KMS-11 (cell line): ENCODE results near the gene RING1.

Experiments
- H2AFZ ChIP-seq: fragments of 200-600 bp; sonication (generic); 2 replicates; pipeline ENCODE4 v1.6.1; 2016; ENCODE audit warnings: antibody characterized with exemption, mixed run types, low read depth
- H3K27ac ChIP-seq: fragments of 200-600 bp; sonication (generic); 2 replicates; pipeline ENCODE4 v1.6.1; 2016; ENCODE audit warnings: mild to moderate bottlenecking, mixed run types
- H3K27me3 ChIP-seq: fragments of 200-600 bp; sonication (generic); 2 replicates; pipeline ENCODE4 v1.6.1; 2017; ENCODE audit warnings: mild to moderate bottlenecking, low read depth, mixed run types, moderate library complexity; ENCODE audit not compliant: insufficient read depth
- H3K36me3 ChIP-seq: fragments of 200-600 bp; sonication (generic); 2 replicates; pipeline ENCODE4 v1.6.1; 2017; ENCODE audit warnings: mild to moderate bottlenecking, mixed run types; ENCODE audit not compliant: insufficient read depth
- H3K4me1 ChIP-seq: fragments of 200-600 bp; sonication (generic); 2 replicates; pipeline ENCODE4 v1.6.1; 2016; ENCODE audit warnings: mild to moderate bottlenecking, low read depth, mixed run types; ENCODE audit not compliant: poor library complexity, severe bottlenecking
- H3K4me2 ChIP-seq: fragments of 200-600 bp; sonication (generic); 2 replicates; pipeline ENCODE4 v1.7.0; 2016; ENCODE audit warnings: mild to moderate bottlenecking, mixed run types
- H3K4me3 ChIP-seq: fragments of 200-600 bp; sonication (generic); IDR thresholded peaks from 2 replicates; pipeline ENCODE4 v1.6.1; 2017; ENCODE audit warnings: low read depth, low read length, mixed read lengths; ENCODE audit not compliant: insufficient read depth
- H3K79me2 ChIP-seq: fragments of 200-600 bp; sonication (generic); 2 replicates; pipeline ENCODE4 v1.6.1; 2016; ENCODE audit warnings: low read depth, mixed run types; ENCODE audit not compliant: insufficient read depth
- H3K9ac ChIP-seq: fragments of 200-600 bp; sonication (generic); 2 replicates; pipeline ENCODE4 v1.6.1; 2016; ENCODE audit warnings: mild to moderate bottlenecking, mixed run types
- H4K20me1 ChIP-seq: fragments of 200-600 bp; sonication (generic); 2 replicates; pipeline ENCODE4 v1.6.1; 2016; ENCODE audit warnings: mild to moderate bottlenecking, mixed run types; ENCODE audit not compliant: insufficient read depth
- CTCF ChIP-seq: fragments of 200-600 bp; sonication (generic); conservative IDR thresholded peaks from 2 replicates; pipeline ENCODE4 v1.6.1; 2017; ENCODE audit warnings: low read depth, mild to moderate bottlenecking, antibody characterized with exemption, low read length, moderate library complexity, mixed read lengths

Gene RING1

DNA sequence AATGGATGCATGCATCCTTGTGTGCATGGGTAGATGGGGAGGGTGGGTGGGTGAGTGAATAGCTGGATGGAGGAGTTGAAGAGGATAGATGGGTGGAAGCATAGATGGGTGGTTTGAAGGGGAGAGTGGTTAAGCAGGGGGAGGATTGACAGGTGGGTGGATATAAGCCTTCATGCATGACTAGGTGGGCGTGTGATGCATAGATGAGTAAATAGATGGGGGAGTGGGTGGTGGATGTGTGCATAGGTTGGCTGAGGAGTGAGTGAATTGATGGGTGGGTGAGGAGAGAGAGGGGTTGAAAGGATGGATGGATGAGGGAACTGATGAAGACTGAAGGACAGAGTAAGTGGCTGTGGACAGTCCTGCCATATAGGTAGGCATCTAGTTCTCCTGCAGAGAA, 20.5 kb upstream of the RING1 start:
- peaks cover 6% of the 10 kb centered on the region for H3K4me1 ChIP-seq
- H3K79me2 ChIP-seq, result no peaks in the 10 kb centered on the region
- no peak overlapping the region for H3K4me2 ChIP-seq
- TF ChIP-seq CTCF, result no peak
- H2AFZ ChIP-seq, result no peak overlapping the region
- no peak overlapping the region for H3K4me3 ChIP-seq
- H3K27ac ChIP-seq, result no peak overlapping the region
- no peaks in the 10 kb centered on the region for H3K36me3 ChIP-seq
- no peak overlapping the region for H3K9ac ChIP-seq
- no peaks in the 10 kb centered on the region for H4K20me1 ChIP-seq
- no peaks in the 10 kb centered on the region for H3K27me3 ChIP-seq

DNA sequence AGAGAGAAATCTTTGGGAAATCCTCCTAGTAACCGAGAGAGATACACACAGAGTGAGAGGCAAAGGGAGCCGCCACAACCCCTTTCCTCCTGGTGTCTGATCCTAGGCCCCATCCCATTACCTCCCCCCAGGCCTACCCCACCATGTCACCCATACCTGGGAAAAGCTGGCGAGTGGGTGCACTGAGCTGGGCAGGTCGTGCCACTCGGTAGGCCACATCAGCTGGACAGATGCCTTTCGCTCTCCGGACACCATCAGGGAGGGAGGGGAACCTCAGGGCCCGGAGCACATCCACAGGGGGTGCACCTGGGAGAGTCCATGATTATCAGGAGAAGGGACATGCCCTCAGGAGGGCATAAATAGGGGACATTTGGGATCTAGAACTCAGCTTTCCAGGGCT, 19.1 kb upstream of the RING1 start:
- Histone ChIP-seq H2AFZ (no peak overlapping the region), H3K79me2 (no peaks in the 10 kb centered on the region), H3K4me3 (no peak overlapping the region), H3K9ac (no peak overlapping the region), H3K27me3 (no peaks in the 10 kb centered on the region), H3K27ac (no peak overlapping the region), H3K4me1 (no peaks in the 10 kb centered on the region), H4K20me1 (no peaks in the 10 kb centered on the region), H3K36me3 (no peaks in the 10 kb centered on the region), H3K4me2 (no peak overlapping the region)
- TF ChIP-seq CTCF, result no peak

GRCh38 chr6:33189625-33190448, 18.5 kb upstream of the RING1 start:
- H3K27ac ChIP-seq, result no peak overlapping the region
- no peak for TF ChIP-seq CTCF
- H3K27me3 ChIP-seq, result no peaks in the 10 kb centered on the region
- H3K79me2 ChIP-seq, result no peaks in the 10 kb centered on the region
- H3K9ac ChIP-seq, result no peak overlapping the region
- no peaks in the 10 kb centered on the region for H3K4me1 ChIP-seq
- H3K36me3 ChIP-seq, result no peaks in the 10 kb centered on the region
- no peak overlapping the region for H3K4me3 ChIP-seq
- no peaks in the 10 kb centered on the region for H4K20me1 ChIP-seq
- H3K4me2 ChIP-seq, result no peak overlapping the region
- H2AFZ ChIP-seq, result no peak overlapping the region

- Histone ChIP-seq H4K20me1 (no peaks in the 10 kb centered on the region), H3K4me2 (no peak overlapping the region), H2AFZ (no peak overlapping the region), H3K36me3 (no peaks in the 10 kb centered on the region), H3K4me1 (no peaks in the 10 kb centered on the region), H3K4me3 (no peak overlapping the region), H3K27me3 (no peaks in the 10 kb centered on the region), H3K9ac (no peak overlapping the region), H3K27ac (no peak overlapping the region), H3K79me2 (no peaks in the 10 kb centered on the region)
- no peak for TF ChIP-seq CTCF
Measured at GRCh38 chr6:33190504-33191107, 17.7 kb upstream of the RING1 start.
